Liver (tissue), 9 donors: ENCODE measurements around the gene RBM33. TPM values are rescaled to one million over a fixed set of nuclear protein-coding genes. Genes with fewer than 3 reads are reported as not detected.

Experiments
- DNase-seq: peaks from one replicate; pipeline ENCODE4 v3.0.0-alpha.2; 2017; ENCODE audit warnings: low spot score
- H3K27ac ChIP-seq, 2 donors: one replicate each; pipeline ENCODE4 v1.7.0; 2013; ENCODE audit warnings: inconsistent platforms in 2 of 2, low read length in 2 of 2, control low read depth in 1 of 2, low read depth in 1 of 2, mild to moderate bottlenecking in 1 of 2
- H3K27me3 ChIP-seq, 4 donors: one replicate each; pipeline versions ENCODE4 v1.6.1 to v1.7.0; 2013; ENCODE audit warnings: low read length in 3 of 4, inconsistent platforms in 1 of 4, mild to moderate bottlenecking in 1 of 4, moderate library complexity in 1 of 4; ENCODE audit not compliant: control insufficient read depth in 4 of 4, insufficient read depth in 4 of 4
- H3K36me3 ChIP-seq, 4 donors: one replicate each; pipeline versions ENCODE4 v1.6.1 to v1.7.0; 2013; ENCODE audit warnings: low read length in 3 of 4, mild to moderate bottlenecking in 3 of 4, low read depth in 1 of 4, moderate library complexity in 1 of 4; ENCODE audit not compliant: control insufficient read depth in 4 of 4, insufficient read depth in 3 of 4
- H3K4me1 ChIP-seq, 4 donors: one replicate each; pipeline versions ENCODE4 v1.6.1 to v1.7.0; 2013; ENCODE audit warnings: low read length in 3 of 4, mild to moderate bottlenecking in 3 of 4, moderate library complexity in 1 of 4; ENCODE audit not compliant: control insufficient read depth in 4 of 4, insufficient read depth in 4 of 4
- H3K4me3 ChIP-seq, 3 donors: one replicate each; pipeline versions ENCODE4 v1.6.1 to v1.7.0; 2013; ENCODE audit warnings: low read length in 3 of 3, control low read depth in 1 of 3, low read depth in 1 of 3, mild to moderate bottlenecking in 1 of 3
- H3K9ac ChIP-seq, 2 donors: one replicate each; pipeline ENCODE4 v1.7.0; 2013; ENCODE audit warnings: low read length in 2 of 2, mild to moderate bottlenecking in 2 of 2, moderate library complexity in 2 of 2, control low read depth in 1 of 2, low read depth in 1 of 2
- H3K9me3 ChIP-seq, 4 donors: one replicate each; pipeline versions ENCODE4 v1.6.1 to v1.7.0; 2013; ENCODE audit warnings: low read length in 3 of 4; ENCODE audit not compliant: control insufficient read depth in 4 of 4
- EGR1 ChIP-seq, 2 donors: IDR thresholded peaks; 2 replicates each; pipeline ENCODE4 v1.6.1; 2016 to 2018; ENCODE audit warnings: antibody characterized with exemption in 2 of 2, low read depth in 2 of 2
- FOXA1 ChIP-seq: IDR thresholded peaks from 2 replicates; pipeline ENCODE4 v1.6.1; 2016; ENCODE audit warnings: antibody characterized with exemption
- FOXA2 ChIP-seq: IDR thresholded peaks from 2 replicates; pipeline ENCODE4 v1.6.1; 2016; ENCODE audit warnings: antibody characterized with exemption
- GABPA ChIP-seq, 2 donors: IDR thresholded peaks in 1 of 2; conservative IDR thresholded peaks in 1 of 2; 2 replicates each; pipeline ENCODE4 v1.6.1; 2016; ENCODE audit warnings: antibody characterized with exemption in 2 of 2, mild to moderate bottlenecking in 1 of 2, moderate library complexity in 1 of 2
- HNF4A ChIP-seq, 2 donors: conservative IDR thresholded peaks; 2 replicates each; pipeline ENCODE4 v1.6.1; 2016; ENCODE audit warnings: antibody characterized with exemption in 2 of 2, mild to moderate bottlenecking in 2 of 2
- HNF4G ChIP-seq: IDR thresholded peaks from 2 replicates; pipeline ENCODE4 v1.6.1; 2016; ENCODE audit warnings: antibody characterized with exemption
- NR2F2 ChIP-seq: IDR thresholded peaks from 2 replicates; pipeline ENCODE4 v1.6.1; 2016; ENCODE audit warnings: antibody characterized with exemption
- RAD21 ChIP-seq, 2 donors: IDR thresholded peaks; 2 replicates each; pipeline ENCODE4 v1.6.1; 2016; ENCODE audit warnings: antibody characterized with exemption in 2 of 2, mild to moderate bottlenecking in 2 of 2
- RXRA ChIP-seq, 2 donors: IDR thresholded peaks; 2 replicates each; pipeline ENCODE4 v1.6.1; 2017 to 2018; ENCODE audit warnings: antibody characterized with exemption in 2 of 2, mild to moderate bottlenecking in 1 of 2
- SP1 ChIP-seq: IDR thresholded peaks from 2 replicates; pipeline ENCODE4 v1.6.1; 2018; ENCODE audit warnings: antibody characterized with exemption, mild to moderate bottlenecking
- TAF1 ChIP-seq: conservative IDR thresholded peaks from 2 replicates; pipeline ENCODE4 v1.6.1; 2016; ENCODE audit warnings: antibody characterized with exemption, mild to moderate bottlenecking
- YY1 ChIP-seq: IDR thresholded peaks from 2 replicates; pipeline ENCODE4 v1.6.1; 2016; ENCODE audit warnings: antibody characterized with exemption, mild to moderate bottlenecking
- WGBS: extraction: QIAGEN DNeasy Blood & Tissue Kit; methylation state at CpG from one replicate; pipeline ENCODE4 v1.1.7; 2013; 5-methylcytosine and 5-hydroxymethylcytosine counted together
- polyA plus RNA-seq, 2 donors: library from polyadenylated mRNA; stranded (reverse) in 1 of 2; unstranded in 1 of 2; fragments of 200-250 nt in 1 of 2; fragments of >200 nt in 1 of 2; fragmentation: Nextera tagmentation in 1 of 2; extraction: Ambion mirVana in 1 of 2; gene quantifications; one replicate each; pipeline versions ENCODE4 v1.2.1 to v1.2.3, GENCODE V29; 2013 to 2015
- total RNA-seq, 2 donors: library from RNA; depleted of rRNA; stranded (reverse); fragments of >200 nt; gene quantifications; one replicate each; pipeline ENCODE4 v1.2.3, GENCODE V29; 2014
- TF ChIP-seq, protein P1 (sequence below): IDR thresholded peaks from 2 replicates; pipeline ENCODE4 v1.6.1; 2016; ENCODE audit warnings: antibody characterized with exemption, mild to moderate bottlenecking
- TF ChIP-seq, protein P2 (sequence below): IDR thresholded peaks from 2 replicates; pipeline ENCODE4 v1.6.1; 2016; ENCODE audit warnings: antibody characterized with exemption
- TF ChIP-seq, protein P3 (sequence below): IDR thresholded peaks from 2 replicates; pipeline ENCODE4 v1.6.1; 2016; ENCODE audit warnings: antibody characterized with exemption
- TF ChIP-seq, protein P4 (sequence below): fragments of 150-350 bp; IDR thresholded peaks from 2 replicates; pipeline ENCODE4 v1.5.1; 2017; ENCODE audit warnings: improper control_type of control experiment, low read depth, low read length; ENCODE audit not compliant: missing input control
- TF ChIP-seq, protein P5 (sequence below): IDR thresholded peaks from 2 replicates; pipeline ENCODE4 v1.6.1; 2016; ENCODE audit warnings: antibody characterized with exemption
- donor health status: healthy.
- donor health status: healthy.
- donor health status: healthy.
- donor health status: healthy.
- donor health status: healthy.

The RBM33 gene
- total and polyA plus RNA-seq, 4 donors: 7.8 to 48.9 (median 28.2) TPM

DNA sequence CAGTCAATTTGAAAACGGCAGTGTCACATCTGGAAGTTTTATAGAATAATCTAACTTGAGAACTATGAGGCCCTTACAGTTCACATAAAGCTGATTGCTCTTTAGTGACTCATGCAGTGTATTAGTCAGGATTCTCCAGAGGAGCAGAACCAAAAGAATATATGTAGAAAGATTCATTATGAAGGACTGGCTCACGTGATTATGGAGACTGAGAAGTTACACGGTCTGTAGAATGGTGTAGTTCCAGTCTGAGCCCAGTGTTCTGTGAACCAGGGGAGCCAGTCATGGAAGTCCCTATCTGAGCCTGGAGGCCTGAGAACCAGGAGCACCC lies 21.5 kb downstream of the RBM33 start:
- no peak overlapping the region for H3K4me3 ChIP-seq
- H3K9me3 ChIP-seq: no peaks in the 10 kb centered on the region
- no peaks in the 10 kb centered on the region for H3K27me3 ChIP-seq
- H3K36me3 ChIP-seq: peaks cover 0 to 3% (median 0%) of the 10 kb centered on the region in 4 donors
- no peak overlapping the region for H3K27ac ChIP-seq
- 88% methylated on average over 3 of the region's 3 CpGs for WGBS
- TF ChIP-seq EGR1 (IDR thresholded peaks at IDR 0.05; ENCODE audit: low read depth in 2 of 2) (no peak), HNF4A (conservative IDR thresholded peaks at IDR 0.05) (no peak), GABPA (IDR thresholded peaks at IDR 0.05 in 1 of 2, conservative IDR thresholded peaks at IDR 0.05 in 1 of 2) (no peak), TAF1 (no peak), HNF4G (no peak), FOXA2 (no peak), NR2F2 (no peak), YY1 (no peak), RXRA (IDR thresholded peaks at IDR 0.05) (no peak), RAD21 (IDR thresholded peaks at IDR 0.05) (no peak), SP1 (no peak), FOXA1 (no peak)
- TF ChIP-seq, protein P1, sequence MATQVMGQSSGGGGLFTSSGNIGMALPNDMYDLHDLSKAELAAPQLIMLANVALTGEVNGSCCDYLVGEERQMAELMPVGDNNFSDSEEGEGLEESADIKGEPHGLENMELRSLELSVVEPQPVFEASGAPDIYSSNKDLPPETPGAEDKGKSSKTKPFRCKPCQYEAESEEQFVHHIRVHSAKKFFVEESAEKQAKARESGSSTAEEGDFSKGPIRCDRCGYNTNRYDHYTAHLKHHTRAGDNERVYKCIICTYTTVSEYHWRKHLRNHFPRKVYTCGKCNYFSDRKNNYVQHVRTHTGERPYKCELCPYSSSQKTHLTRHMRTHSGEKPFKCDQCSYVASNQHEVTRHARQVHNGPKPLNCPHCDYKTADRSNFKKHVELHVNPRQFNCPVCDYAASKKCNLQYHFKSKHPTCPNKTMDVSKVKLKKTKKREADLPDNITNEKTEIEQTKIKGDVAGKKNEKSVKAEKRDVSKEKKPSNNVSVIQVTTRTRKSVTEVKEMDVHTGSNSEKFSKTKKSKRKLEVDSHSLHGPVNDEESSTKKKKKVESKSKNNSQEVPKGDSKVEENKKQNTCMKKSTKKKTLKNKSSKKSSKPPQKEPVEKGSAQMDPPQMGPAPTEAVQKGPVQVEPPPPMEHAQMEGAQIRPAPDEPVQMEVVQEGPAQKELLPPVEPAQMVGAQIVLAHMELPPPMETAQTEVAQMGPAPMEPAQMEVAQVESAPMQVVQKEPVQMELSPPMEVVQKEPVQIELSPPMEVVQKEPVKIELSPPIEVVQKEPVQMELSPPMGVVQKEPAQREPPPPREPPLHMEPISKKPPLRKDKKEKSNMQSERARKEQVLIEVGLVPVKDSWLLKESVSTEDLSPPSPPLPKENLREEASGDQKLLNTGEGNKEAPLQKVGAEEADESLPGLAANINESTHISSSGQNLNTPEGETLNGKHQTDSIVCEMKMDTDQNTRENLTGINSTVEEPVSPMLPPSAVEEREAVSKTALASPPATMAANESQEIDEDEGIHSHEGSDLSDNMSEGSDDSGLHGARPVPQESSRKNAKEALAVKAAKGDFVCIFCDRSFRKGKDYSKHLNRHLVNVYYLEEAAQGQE: no peak
- TF ChIP-seq, protein P2, sequence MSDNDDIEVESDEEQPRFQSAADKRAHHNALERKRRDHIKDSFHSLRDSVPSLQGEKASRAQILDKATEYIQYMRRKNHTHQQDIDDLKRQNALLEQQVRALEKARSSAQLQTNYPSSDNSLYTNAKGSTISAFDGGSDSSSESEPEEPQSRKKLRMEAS: no peak
- TF ChIP-seq, protein P3, sequence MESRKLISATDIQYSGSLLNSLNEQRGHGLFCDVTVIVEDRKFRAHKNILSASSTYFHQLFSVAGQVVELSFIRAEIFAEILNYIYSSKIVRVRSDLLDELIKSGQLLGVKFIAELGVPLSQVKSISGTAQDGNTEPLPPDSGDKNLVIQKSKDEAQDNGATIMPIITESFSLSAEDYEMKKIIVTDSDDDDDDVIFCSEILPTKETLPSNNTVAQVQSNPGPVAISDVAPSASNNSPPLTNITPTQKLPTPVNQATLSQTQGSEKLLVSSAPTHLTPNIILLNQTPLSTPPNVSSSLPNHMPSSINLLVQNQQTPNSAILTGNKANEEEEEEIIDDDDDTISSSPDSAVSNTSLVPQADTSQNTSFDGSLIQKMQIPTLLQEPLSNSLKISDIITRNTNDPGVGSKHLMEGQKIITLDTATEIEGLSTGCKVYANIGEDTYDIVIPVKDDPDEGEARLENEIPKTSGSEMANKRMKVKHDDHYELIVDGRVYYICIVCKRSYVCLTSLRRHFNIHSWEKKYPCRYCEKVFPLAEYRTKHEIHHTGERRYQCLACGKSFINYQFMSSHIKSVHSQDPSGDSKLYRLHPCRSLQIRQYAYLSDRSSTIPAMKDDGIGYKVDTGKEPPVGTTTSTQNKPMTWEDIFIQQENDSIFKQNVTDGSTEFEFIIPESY: no peak
- TF ChIP-seq, protein P4, sequence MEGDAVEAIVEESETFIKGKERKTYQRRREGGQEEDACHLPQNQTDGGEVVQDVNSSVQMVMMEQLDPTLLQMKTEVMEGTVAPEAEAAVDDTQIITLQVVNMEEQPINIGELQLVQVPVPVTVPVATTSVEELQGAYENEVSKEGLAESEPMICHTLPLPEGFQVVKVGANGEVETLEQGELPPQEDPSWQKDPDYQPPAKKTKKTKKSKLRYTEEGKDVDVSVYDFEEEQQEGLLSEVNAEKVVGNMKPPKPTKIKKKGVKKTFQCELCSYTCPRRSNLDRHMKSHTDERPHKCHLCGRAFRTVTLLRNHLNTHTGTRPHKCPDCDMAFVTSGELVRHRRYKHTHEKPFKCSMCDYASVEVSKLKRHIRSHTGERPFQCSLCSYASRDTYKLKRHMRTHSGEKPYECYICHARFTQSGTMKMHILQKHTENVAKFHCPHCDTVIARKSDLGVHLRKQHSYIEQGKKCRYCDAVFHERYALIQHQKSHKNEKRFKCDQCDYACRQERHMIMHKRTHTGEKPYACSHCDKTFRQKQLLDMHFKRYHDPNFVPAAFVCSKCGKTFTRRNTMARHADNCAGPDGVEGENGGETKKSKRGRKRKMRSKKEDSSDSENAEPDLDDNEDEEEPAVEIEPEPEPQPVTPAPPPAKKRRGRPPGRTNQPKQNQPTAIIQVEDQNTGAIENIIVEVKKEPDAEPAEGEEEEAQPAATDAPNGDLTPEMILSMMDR: no peak
- TF ChIP-seq, protein P5, sequence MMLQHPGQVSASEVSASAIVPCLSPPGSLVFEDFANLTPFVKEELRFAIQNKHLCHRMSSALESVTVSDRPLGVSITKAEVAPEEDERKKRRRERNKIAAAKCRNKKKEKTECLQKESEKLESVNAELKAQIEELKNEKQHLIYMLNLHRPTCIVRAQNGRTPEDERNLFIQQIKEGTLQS: no peak
- no peak for DNase-seq
- no peak overlapping the region for H3K9ac ChIP-seq
- H3K4me1 ChIP-seq: peaks cover 16 to 37% (median 29%) of the 10 kb centered on the region in 4 donors
